HCT116 (cell line): ENCODE measurements around the gene HBG2. TPM values are rescaled to one million over a fixed set of nuclear protein-coding genes. Genes with fewer than 3 reads are reported as not detected.

Experiments used
- ATAC-seq: fragments of 200-7000 bp; cut with Tn5 transposase; 2 replicates; pipeline ENCODE4 v1.9.1; 2020; ENCODE audit warnings: mild to moderate bottlenecking, moderate library complexity
- BruUV-seq: library from RNA; stranded (reverse); fragments of 400-500 nt; replicated peaks from 2 replicates; lab custom pipeline; 2021; lab: Mats Ljungman, UMichigan
- CTCF ChIA-PET: fragments of 300-600 bp; sonication (Branson Sonifier 250); formaldehyde crosslinking; loops from one replicate; lab custom pipeline; 2021; ENCODE audit warnings: antibody characterized with exemption; lab: Charles Lee
- POLR2A ChIA-PET: fragments of 300-600, 350-600 bp; sonication (Branson Sonifier 250); formaldehyde crosslinking; loops from one replicate; lab custom pipeline; 2021; ENCODE audit warnings: antibody characterized with exemption; lab: Charles Lee
- RAD21 ChIA-PET, 2 experiments: fragments of 300-600 bp; sonication (Branson Sonifier 250); formaldehyde crosslinking; loops; one replicate each; lab custom pipeline; 2023; ENCODE audit warnings: low total read pairs in 2 of 2; ENCODE audit not compliant: uncharacterized antibody in 2 of 2, unreplicated experiment in 2 of 2, low non-redundant PET in 1 of 2; lab: Charles Lee
- DNase-seq: peaks from one replicate; pipeline ENCODE4 v3.0.0-alpha.2; 2010; ENCODE audit warnings: low read depth, low spot score
- H2AFZ ChIP-seq: fragments of 200-600 bp; shearing (Covaris generic), sonication (generic); 2 replicates; pipeline ENCODE4 v1.6.1; 2017; ENCODE audit warnings: low read depth, mixed run types, mixed read lengths, antibody characterized with exemption, low read length; ENCODE audit not compliant: poor library complexity, severe bottlenecking
- H3K27ac ChIP-seq: 2 replicates; pipeline ENCODE4 v1.5.1; 2012; ENCODE audit warnings: low read depth, low read length
- H3K27me3 ChIP-seq: fragments of 200-600 bp; sonication (generic); 2 replicates; pipeline ENCODE4 v1.6.1; 2016; ENCODE audit warnings: mixed run types, low read length, mixed read lengths; ENCODE audit not compliant: insufficient read depth
- H3K36me3 ChIP-seq, 2 experiments: fragments of 200-500 bp in 1 of 2; fragments of 200-600 bp in 1 of 2; sonication (Bioruptor generic) in 1 of 2; sonication (generic) in 1 of 2; 2 replicates each; pipeline versions ENCODE4 v1.5.1 to v1.6.1; 2014 to 2016; ENCODE audit warnings: low read length in 2 of 2, inconsistent platforms in 1 of 2, mixed read lengths in 1 of 2, mixed run types in 1 of 2; ENCODE audit not compliant: insufficient read depth in 2 of 2, control insufficient read depth in 1 of 2
- H3K4me1 ChIP-seq, 2 experiments: fragments of 200-600 bp in 1 of 2; sonication (generic) in 1 of 2; 2 replicates each; pipeline versions ENCODE4 v1.5.1 to v1.6.1; 2012 to 2017; ENCODE audit warnings: low read length in 2 of 2, inconsistent platforms in 1 of 2, mild to moderate bottlenecking in 1 of 2, mixed read lengths in 1 of 2, mixed run types in 1 of 2, moderate library complexity in 1 of 2; ENCODE audit not compliant: insufficient read depth in 2 of 2, control insufficient read depth in 1 of 2
- H3K4me2 ChIP-seq: fragments of 200-600 bp; sonication (generic); 2 replicates; pipeline ENCODE4 v1.6.1; 2017; ENCODE audit warnings: mixed run types, low read length, mixed read lengths
- H3K4me3 ChIP-seq, 2 experiments: fragments of 200-600 bp in 1 of 2; sonication (generic) in 1 of 2; replicated peaks in 1 of 2; 2 replicates each; pipeline ENCODE4 v1.5.1; 2011 to 2016; ENCODE audit warnings: low read length in 2 of 2, control low read depth in 1 of 2, low read depth in 1 of 2, mild to moderate bottlenecking in 1 of 2, mixed read lengths in 1 of 2, mixed run types in 1 of 2
- H3K79me2 ChIP-seq: fragments of 200-600 bp; sonication (generic); 2 replicates; pipeline ENCODE4 v1.6.1; 2017; ENCODE audit warnings: mild to moderate bottlenecking, mixed run types, low read length, moderate library complexity, mixed read lengths; ENCODE audit not compliant: insufficient read depth
- H3K9ac ChIP-seq: fragments of 200-600 bp; sonication (generic); 2 replicates; pipeline ENCODE4 v1.6.1; 2016; ENCODE audit warnings: low read length, mixed read lengths
- H3K9me2 ChIP-seq: fragments of 200-600 bp; sonication (generic), shearing (Covaris generic); 2 replicates; pipeline ENCODE4 v1.6.1; 2017; ENCODE audit warnings: mixed run types, mild to moderate bottlenecking, moderate library complexity; ENCODE audit not compliant: insufficient read depth
- H3K9me3 ChIP-seq, 2 experiments: fragments of 200-500 bp in 1 of 2; fragments of 200-600 bp in 1 of 2; sonication (Bioruptor generic) in 1 of 2; sonication (generic) in 1 of 2; 2 replicates each; pipeline ENCODE4 v1.6.1; 2014 to 2017; ENCODE audit warnings: low read length in 2 of 2, mixed read lengths in 2 of 2, inconsistent platforms in 1 of 2, low read depth in 1 of 2, mild to moderate bottlenecking in 1 of 2, mixed run types in 1 of 2, moderate library complexity in 1 of 2; ENCODE audit not compliant: control insufficient read depth in 1 of 2, insufficient read depth in 1 of 2
- H4K20me1 ChIP-seq: fragments of 200-600 bp; sonication (generic), shearing (Covaris generic); 2 replicates; pipeline ENCODE4 v1.6.1; 2017; ENCODE audit warnings: mixed run types, mild to moderate bottlenecking, moderate library complexity; ENCODE audit not compliant: insufficient read depth
- CTCF ChIP-seq, 3 experiments: fragments of 200-600 bp in 1 of 3; sonication (generic) in 1 of 3; IDR thresholded peaks in 2 of 3; conservative IDR thresholded peaks in 1 of 3; 2 replicates each; pipeline ENCODE4 v1.5.1; 2012 to 2017; ENCODE audit warnings: low read depth in 2 of 3, low read length in 2 of 3, antibody characterized with exemption in 1 of 3, borderline replicate concordance in 1 of 3, control low read depth in 1 of 3, mild to moderate bottlenecking in 1 of 3, mixed read lengths in 1 of 3, mixed run types in 1 of 3, moderate library complexity in 1 of 3; ENCODE audit not compliant: insufficient read depth in 1 of 3
- EGR1 ChIP-seq: IDR thresholded peaks from 2 replicates; pipeline ENCODE4 v1.6.1; 2012; ENCODE audit warnings: low read depth
- JUND ChIP-seq: IDR thresholded peaks from 2 replicates; pipeline ENCODE4 v1.6.1; 2012
- MAX ChIP-seq: IDR thresholded peaks from 2 replicates; pipeline ENCODE4 v1.6.1; 2012
- REST ChIP-seq: IDR thresholded peaks from 2 replicates; pipeline ENCODE4 v1.6.1; 2012; ENCODE audit warnings: low read depth
- TCF7L2 ChIP-seq: IDR thresholded peaks from 2 replicates; pipeline ENCODE4 v1.7.0; 2011; ENCODE audit warnings: borderline replicate concordance, inconsistent platforms; ENCODE audit not compliant: insufficient read depth, insufficient read length; ENCODE audit errors: extremely low read depth
- intact Hi-C: fragments of 100-400 bp; cut with micrococcal nuclease; formaldehyde crosslinking; loops from 2 replicates; pipeline ENCODE4 v1.10.0; 2022
- total RNA-seq: library from RNA; stranded (reverse); gene quantifications from one replicate; pipeline ENCODE4 v1.2.1, GENCODE V29; 2021; ENCODE audit not compliant: unreplicated experiment

HBG2 gene
- total RNA-seq, 1 experiment from 2014 or later, result 48.1 TPM

GRCh38 chr11:5286901-5287300, 32.3 kb upstream of the HBG2 start:
- H3K4me2 ChIP-seq, result no peak overlapping the region
- TF ChIP-seq TCF7L2 (no peak), EGR1 (no peak)
- H2AFZ ChIP-seq, result no peak overlapping the region
- no peaks in the 10 kb centered on the region for H3K27me3 ChIP-seq
- no peak overlapping the region for H3K27ac ChIP-seq
- no peaks in the 10 kb centered on the region for H4K20me1 ChIP-seq
- H3K79me2 ChIP-seq, result no peaks in the 10 kb centered on the region
- ChIA-PET CTCF (no interaction called here), POLR2A (no interaction called here), RAD21 (no interaction called here)
- ATAC-seq, result no peak
- intact Hi-C loops, result no loop called here
- no peak for DNase-seq
- no peak overlapping the region for H3K4me3 ChIP-seq
- no peaks in the 10 kb centered on the region for H3K9me3 ChIP-seq
- peaks cover under 1 to 9% of the 10 kb centered on the region in 2 experiments; a peak in 2 of 4 replicates for H3K4me1 ChIP-seq
- no TSS peak for BruUV-seq
- no peaks in the 10 kb centered on the region for H3K9me2 ChIP-seq
- H3K9ac ChIP-seq, result no peak overlapping the region
- no peaks in the 10 kb centered on the region for H3K36me3 ChIP-seq

- H3K79me2 ChIP-seq, result no peaks in the 10 kb centered on the region
- no TSS peak for BruUV-seq
- H3K27ac ChIP-seq, result no peak overlapping the region
- H2AFZ ChIP-seq, result no peak overlapping the region
- ChIA-PET CTCF (no interaction called here), RAD21 (no interaction called here), POLR2A (no interaction called here)
- TF ChIP-seq CTCF (IDR thresholded peaks at IDR 0.05 in 2 of 3, conservative IDR thresholded peaks at IDR 0.05 in 1 of 3; ENCODE audit: borderline replicate concordance in 1 of 3, insufficient read depth in 1 of 3, low read depth in 2 of 3, low read length in 2 of 3) (no peak), JUND (no peak), REST (no peak), MAX (no peak)
- no peaks in the 10 kb centered on the region for H3K36me3 ChIP-seq
- H4K20me1 ChIP-seq, result no peaks in the 10 kb centered on the region
- intact Hi-C loops, result no loop called here
- no peaks in the 10 kb centered on the region for H3K9me3 ChIP-seq
- no peak overlapping the region for H3K4me3 ChIP-seq
- H3K27me3 ChIP-seq, result no peaks in the 10 kb centered on the region
- no peak for DNase-seq
- H3K4me2 ChIP-seq, result no peak overlapping the region
- no peak overlapping the region for H3K9ac ChIP-seq
- ATAC-seq, result no peak
- H3K4me1 ChIP-seq, result peaks cover 6 to 15% of the 10 kb centered on the region in 2 experiments
- H3K9me2 ChIP-seq, result no peaks in the 10 kb centered on the region
Observed at GRCh38 chr11:5286351-5286750, 31.8 kb upstream of the HBG2 start.
